Putamen (tissue), 1 donor: Measurements from ENCODE around the gene GUCD1.
A peak's percentile ranks its signal among the peaks of the same experiment; 100 is the strongest.

Source experiments
- DNase-seq: peaks from one replicate; pipeline ENCODE4 v3.0.0-alpha.2; 2016; ENCODE audit warnings: low spot score

The GUCD1 gene

DNA sequence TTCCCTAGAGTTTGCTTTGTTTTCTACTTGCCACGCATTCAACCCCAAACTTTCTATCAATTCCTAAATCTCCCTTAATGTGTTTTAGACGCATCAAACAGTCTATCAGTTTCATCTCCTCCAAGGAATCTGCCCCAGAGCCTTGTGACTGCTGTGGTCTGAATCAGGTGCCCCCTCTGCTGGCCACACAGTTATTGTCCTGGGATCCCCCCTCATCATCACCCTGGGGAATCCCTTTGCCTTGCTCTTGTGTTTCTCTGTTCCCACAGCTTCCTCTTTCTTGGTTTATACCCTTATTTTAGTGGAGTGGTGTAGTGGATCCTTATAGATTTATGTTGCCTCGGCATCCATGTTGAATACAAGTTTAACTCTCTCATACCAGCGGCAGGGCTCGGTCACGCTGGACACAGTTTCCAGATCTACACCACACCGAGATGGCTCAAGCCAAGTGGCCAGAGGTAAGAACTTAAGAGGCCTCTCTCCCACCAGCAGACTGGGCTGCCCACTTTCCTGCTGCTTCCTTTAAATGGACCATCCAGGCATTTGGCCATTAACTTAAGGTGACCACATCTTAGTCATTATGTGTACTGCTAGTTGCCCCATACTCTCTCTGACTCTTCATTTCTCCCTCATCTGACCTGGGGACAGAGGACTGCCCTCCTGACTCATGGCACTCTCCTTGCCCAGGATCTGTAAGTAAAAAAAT, 51.6 kb downstream of the GUCD1 start:
- DNase-seq: no peak

DNA sequence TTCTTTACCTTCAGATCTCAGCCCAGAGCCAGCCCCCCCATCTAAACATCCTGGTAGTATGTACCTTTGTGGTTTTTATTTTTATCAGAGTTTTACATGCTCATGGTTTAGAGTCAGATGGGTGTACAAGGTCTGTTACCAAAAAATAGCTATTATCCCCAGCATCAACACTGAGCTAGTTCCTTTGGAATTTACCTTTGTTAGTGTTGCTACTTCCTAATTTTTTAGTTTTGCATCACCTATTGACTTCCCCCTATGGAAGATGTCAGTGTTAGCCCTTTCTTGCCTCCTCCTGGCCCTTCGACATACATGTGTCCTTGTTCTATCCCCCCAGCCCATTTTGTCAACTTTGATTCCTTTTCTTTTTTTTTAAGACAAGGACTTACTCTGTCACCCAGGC, 52.4 kb downstream of the GUCD1 start:
- DNase-seq: no peak

DNA sequence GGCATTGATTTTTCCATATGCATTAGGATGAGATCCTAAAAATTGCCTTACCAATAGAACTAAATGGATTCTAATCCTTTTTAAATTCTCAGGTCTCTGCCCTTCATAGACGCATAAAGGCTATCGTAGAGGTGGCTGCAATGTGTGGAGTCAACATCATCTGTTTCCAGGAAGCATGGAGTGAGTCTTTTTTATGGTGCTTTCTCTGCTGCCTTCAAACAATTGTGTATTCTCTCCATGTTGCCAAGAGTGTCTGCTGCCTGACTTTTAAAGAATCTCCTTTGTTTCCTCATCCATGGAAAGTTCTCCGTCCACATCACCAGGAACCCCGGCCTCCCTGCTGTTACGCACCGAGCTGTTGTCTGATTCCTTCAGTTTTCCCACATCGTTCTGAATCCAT, 52.9 kb downstream of the GUCD1 start:
- DNase-seq: no peak

DNA sequence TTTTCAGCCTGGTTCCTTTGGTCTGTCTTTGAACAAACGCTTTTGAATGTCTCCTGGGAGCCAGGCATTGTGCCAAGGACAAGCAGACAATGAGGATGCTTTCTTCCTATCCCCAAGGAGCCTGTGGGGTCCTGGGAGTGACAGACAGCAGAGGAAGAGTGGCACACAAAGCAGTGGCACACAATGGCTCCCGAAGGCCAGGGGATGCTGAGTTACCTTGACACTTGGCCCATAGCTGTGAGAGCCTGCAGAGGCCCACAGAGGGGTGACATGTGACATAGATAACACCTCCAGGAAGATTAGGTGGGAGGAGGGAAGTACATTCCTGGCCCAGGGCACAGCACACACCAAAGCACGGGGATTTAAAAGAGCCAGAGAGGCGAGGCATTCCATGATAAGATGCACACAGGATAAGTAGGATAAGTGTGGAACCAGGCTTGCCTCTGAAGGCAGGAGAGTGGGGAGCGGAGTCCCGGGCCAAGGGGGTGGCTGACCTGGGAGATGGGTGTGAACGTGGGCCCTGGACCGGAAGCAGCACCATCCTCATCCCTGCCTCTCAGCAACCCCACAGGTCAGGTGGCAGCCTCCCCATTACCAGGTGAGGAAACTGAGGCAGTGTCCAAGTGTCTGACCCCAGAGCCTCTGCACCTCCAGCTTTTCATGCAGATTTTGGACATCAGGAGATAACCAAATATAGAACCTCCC, 53.5 kb downstream of the GUCD1 start:
- DNase-seq: no peak

DNA sequence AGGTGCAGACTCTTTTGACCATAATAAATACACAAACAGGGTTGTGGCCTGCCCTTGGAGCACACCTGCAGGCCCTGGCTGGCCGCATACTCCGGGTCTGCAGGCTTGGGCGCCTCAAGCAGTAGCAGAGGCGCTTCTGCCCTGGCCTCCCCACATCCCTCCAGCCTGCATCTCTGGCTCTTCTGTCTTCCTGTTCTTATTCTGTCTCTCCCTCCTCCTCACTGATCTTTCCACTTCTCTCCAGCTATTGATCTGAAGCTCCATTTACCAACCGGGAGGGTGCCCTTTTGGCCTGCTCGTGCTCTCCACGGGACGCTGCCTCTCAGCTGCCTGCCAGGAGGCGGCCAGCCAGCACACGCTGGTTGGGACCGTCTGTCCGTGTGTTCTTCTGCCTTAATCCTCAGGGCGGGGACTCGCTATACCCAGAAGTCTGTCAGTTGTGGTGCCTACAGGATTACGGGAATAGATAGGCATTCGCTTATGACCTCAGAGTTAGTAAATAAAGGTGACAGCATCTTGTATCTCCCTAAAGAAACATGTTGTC, 54.6 kb downstream of the GUCD1 start:
- DNase-seq: no peak

DNA sequence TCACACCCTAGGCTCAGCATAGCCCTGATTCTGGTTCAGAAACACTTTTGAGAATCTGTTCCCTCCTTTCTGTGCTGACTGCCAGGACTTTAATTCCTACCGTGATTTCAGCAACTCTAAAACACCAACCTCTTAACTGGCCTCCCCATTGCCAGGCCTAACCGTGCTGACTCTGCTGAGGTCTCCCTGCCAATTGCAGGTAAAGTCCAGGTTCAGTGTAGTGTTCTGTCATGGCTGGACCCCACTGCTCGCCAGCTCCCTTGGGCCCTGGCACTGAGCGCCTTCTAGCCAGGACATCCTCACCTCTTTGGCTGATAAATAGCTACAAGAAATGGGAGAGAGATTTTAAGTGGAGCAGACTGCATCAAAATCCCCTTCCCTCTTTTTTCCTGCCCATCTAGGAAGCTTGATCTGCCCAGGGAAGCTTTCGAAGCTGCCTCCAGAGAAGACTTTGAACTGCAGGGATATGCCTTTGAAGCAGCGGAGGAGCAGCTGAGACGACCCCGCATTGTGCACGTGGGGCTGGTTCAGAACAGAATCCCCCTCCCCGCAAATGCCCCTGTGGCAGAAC, 55.1 kb downstream of the GUCD1 start:
- no peak for DNase-seq

DNA sequence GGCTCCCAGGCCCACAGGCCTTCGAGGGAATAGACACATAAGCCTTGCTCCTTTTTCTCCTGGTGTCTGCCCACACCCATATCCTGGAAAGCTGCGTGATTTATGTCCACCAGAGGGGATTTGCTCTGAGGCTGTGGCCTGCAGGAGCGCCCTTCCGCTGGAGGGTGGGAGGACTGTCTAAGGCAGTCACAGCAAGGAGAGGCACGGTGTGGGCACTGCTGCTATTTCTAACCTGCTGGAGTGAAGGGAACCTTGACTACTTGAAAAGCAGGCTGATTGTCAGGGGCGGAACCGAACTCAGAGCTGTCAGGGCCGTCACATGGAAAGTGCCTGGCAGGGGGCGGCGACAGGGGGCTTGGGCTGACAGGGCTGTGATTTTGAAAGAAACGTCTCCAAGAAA, 56.1 kb downstream of the GUCD1 start:
- DNase-seq: peak; percentile 74

DNA sequence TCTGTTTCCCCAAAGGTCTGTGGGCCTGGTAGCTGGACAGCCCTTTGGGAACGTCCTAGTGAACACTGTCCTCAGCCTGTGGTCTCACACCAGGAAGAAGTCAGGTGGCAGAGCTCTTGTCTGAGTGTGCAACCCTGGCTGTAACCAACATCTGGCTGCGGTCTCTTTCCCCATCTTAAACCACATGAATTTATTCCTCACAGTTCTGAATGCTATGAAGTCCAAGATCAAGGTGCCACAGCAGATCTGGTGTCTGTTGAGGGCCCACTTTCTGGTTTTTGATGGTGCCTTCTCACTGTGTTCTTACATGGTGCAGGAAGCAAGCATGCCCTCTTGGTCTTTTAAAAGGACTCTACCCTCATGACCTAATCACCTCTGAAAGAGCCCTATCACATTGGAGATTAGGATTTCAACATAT, 57.1 kb downstream of the GUCD1 start:
- DNase-seq: no peak

DNA sequence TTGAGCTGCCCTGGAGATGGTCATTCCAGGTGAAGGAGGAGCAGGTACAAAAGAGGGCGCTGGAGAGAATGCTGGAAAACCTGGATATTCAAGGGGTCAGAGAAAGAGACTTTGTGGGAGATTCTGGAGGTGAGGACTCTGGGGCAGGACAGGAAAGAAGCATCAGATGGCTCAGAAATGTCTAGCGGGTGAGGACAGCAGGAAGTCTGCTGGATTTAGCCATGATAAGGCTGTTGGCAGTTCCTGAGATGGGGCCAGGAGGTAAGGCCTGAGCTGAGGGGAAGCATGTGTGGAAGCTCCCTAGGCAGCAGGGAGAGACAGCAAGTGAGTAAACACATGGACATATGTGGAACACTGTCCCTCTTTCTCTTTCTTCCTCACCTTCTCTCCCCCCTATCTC, 58.3 kb downstream of the GUCD1 start:
- DNase-seq: no peak

DNA sequence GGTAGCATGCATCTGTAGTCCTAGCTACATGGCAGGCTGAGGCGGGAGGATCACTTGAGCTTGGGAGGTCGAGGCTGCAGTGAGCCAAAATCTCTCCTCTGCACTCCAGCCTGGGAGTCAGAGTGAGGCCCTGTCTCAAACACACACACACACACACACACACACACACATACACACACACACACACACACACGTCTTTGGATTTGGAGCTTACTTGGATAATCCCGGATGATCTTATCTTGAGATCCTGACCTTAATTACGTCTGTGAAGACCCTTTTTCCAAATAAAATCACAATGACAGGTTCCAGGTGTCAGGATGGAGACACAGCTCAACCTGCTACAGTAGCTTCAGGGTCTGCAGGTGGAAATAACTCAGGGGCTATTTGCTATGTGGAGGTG, 58.7 kb downstream of the GUCD1 start:
- no peak for DNase-seq

DNA sequence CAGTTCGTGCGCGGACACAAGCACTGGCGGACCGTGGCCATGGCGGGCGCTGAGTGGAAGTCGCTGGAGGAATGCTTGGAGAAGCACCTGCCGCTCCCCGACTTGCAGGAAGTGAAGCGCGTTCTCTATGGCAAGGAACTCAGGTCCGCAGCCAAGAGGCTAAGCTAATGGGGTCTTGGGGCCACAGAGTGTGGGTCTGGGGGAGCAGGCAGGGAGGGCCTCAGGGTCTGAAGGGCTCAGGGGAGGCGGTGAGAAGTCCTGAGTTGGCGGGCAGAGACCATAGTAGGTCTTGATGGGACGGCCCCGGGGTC, 59.6 kb downstream of the GUCD1 start:
- no peak for DNase-seq

DNA sequence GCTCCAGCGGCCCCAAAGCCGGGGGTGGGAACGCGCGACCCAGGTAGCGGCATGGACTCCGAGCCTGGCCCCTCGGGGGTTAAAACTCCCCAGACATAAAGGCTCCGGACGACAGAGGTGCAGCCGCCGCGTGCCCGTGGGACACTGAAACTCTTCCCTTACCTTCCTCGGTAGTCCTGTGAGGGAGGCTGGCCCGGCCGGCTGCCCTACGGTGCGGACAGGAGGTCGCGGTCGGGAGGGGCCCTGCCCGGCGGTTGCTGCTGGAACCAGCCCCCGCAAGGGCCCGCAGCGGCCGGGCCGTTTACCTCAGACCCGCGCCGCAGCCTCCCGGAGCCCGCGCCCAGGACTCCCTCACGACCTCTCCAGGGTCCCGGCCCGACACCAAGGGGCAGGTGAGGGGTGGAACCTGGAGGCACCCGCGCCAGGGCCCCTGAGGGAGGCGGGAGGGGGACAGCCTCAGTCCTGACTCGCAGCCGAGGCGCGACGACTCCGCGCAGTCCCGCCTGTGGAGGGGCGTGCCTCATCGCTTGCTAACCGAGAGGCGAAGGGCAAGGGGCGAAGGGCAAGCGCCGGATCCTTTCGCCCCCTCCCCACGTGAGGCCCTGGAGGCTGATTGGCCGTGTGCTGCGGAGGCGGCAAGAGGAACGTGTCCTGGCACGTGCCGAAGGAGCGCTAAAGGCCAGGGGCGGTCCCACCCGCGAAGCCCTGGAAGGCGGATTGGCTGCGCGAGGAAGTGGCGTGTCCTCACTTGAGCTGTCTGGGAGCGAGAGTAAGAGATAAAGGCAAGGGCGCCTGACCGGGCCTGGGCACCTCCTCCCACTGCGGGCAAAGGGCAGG, 60.2 kb downstream of the GUCD1 start, which contains the start of gene UPB1:
TSS of gene UPB1 (plus strand) at position 805 of the 837 bp plus-strand sequence. CDS start 72 bp downstream, outside the sequence.
- DNase-seq: no peak

DNA sequence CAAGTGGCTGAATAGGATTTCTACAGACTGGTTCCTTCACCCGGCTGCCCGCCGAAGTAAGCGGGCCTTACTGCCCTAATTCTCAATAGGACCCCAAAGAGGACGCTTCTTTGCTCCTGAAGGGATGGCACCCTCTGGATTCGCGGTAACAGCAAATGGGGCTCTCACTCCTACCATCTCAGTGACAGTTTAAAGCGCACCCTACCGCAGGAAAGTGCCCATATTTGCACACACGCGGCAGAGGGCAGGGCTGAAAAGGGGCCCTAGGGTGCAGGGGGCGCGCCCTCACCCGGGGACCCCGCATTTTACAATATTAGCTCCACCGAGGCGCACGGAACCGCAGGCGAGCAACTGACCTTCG, 60.8 kb downstream of the GUCD1 start:
- DNase-seq: no peak

DNA sequence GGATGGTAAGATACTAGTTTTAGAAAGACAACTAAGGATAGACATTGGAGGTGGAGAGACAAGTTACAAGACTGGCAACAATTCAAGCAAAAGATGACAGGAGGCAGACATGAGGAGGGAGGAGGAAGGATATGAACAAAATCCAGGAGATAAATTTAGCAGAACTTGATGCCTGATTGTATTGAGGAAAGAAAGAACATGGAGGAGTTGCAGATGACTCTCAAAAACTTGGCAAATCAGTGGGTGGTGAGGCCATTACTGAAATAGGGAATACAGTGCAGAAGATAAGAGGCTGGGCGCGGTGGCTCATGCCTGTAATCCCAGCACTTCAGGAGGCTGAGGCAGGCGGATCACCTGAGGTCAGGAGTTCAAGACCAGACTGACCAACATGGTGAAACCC, 62.5 kb downstream of the GUCD1 start:
- DNase-seq: peak; percentile 70
